ENCODE results near the gene DDX42.

Gene DDX42

DNA sequence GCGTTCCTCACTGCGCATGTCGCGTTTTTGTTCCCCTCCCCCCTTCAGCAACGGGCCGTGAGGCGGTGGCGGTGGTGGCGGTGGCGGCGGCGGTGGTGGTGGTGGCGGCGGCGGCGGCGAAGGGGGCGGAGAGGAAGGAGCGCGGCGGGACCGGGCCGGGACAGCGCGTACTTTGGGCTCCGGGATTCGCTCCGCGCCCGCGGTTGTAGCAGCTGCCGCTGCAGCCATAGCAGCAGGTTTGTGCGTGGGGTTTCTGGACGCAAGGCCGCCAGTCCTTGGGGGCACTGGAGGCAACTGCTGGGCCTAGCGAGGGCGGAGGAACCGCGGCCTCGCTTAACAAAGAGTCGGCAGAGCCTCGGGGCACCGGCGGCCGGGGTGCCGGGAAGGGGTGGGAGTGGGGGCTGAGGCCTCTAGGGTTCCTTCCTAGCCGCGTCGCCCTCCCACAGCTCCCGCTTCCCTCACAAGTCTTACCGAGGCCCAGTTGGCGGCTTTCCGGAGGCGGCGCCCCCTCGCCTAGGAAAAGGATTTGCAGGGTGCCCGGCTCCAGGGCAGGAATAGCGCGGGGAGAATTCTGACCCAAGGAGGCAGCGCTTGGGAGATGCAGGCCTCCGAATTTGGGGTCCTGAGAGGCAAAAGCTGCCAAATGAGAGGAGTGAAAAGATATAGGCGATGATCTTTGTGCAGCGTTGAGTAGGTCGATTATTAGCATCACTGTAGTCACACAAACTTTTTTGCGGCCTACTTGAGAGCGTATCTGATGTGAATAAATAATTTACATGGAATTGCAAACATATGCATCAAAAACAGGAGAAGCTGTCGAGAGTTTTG lies at the start of gene DDX42:
Gene DDX42, plus strand, starts transcription at position 30 of the 828 bp plus-strand sequence. CDS start 12,880 bp downstream, outside the sequence.
- peak; percentile 94 for DNase-seq (ENCODE audit: low spot score)
- Histone ChIP-seq H3K27ac (peak within 1 kb of the TSS; percentile 86 to 99), H3K4me3 (peak within 1 kb of the TSS; percentile 98)
- TF ChIP-seq, protein P1, sequence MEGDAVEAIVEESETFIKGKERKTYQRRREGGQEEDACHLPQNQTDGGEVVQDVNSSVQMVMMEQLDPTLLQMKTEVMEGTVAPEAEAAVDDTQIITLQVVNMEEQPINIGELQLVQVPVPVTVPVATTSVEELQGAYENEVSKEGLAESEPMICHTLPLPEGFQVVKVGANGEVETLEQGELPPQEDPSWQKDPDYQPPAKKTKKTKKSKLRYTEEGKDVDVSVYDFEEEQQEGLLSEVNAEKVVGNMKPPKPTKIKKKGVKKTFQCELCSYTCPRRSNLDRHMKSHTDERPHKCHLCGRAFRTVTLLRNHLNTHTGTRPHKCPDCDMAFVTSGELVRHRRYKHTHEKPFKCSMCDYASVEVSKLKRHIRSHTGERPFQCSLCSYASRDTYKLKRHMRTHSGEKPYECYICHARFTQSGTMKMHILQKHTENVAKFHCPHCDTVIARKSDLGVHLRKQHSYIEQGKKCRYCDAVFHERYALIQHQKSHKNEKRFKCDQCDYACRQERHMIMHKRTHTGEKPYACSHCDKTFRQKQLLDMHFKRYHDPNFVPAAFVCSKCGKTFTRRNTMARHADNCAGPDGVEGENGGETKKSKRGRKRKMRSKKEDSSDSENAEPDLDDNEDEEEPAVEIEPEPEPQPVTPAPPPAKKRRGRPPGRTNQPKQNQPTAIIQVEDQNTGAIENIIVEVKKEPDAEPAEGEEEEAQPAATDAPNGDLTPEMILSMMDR (IDR thresholded peaks at IDR 0.05), result no peak

GRCh38 chr17:63735691-63736090 lies 38.3 kb upstream of the DDX42 start:
- TF ChIP-seq, protein P1 (IDR thresholded peaks at IDR 0.05), result no peak
- no peak for DNase-seq (ENCODE audit: low spot score)
- Histone ChIP-seq H3K27ac (no peak overlapping the region), H3K4me3 (no peak overlapping the region)

- Histone ChIP-seq H3K27ac (peak overlapping the region; percentile 95), H3K4me3 (peak overlapping the region; percentile 93)
- DNase-seq (ENCODE audit: low spot score), result no peak
- TF ChIP-seq, protein P1 (IDR thresholded peaks at IDR 0.05), result no peak
Observed at GRCh38 chr17:63740464-63741142, 33.4 kb upstream of the DDX42 start.

GRCh38 chr17:63741143-63741407 lies 32.9 kb upstream of the DDX42 start:
- peak overlapping the region; percentile 95 for H3K27ac ChIP-seq
- no peak for DNase-seq (ENCODE audit: low spot score)
- TF ChIP-seq, protein P1 (IDR thresholded peaks at IDR 0.05), result no peak
- peak overlapping the region; percentile 93 for H3K4me3 ChIP-seq

DNA sequence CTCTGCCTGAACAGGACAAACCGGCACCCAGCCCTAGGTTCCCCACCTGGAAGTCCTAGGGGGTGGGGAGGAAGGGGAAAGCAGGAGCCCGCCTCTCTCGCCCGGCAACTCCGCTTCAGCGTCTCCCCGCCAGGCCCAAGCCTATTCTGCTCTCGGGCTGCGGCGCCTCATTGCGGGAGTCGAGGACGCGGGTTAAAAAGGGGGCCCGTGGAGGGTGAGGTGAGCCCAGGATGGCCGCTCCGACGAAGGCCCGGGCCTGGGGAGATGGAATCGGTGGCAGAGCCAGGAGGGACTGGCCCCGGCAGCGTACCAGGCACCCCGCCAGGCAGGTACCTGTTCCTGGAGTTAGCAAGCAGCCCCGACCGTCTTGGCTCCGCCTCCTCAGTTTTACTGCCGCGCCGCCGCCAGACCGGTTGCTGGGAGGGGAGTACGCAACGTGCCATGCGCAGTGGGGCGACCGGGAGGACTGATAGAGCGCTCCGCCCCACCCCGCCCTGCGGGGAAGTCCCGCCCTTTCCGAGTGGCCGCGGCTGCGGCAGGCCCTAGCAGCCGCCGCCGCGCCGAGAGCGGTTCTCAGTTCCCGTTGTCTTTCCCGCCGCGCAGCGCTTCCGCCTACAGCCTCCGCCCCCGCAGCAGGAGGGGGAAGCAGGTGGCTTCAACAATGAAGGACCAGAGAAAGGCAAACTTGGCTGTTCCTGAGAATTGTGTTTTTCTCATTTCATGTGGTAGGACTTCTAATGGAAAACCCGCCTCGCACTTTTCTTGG lies 32.4 kb upstream of the DDX42 start, which contains the start of gene STRADA:
Gene STRADA, minus strand, starts transcription at position 392 of the 766 bp plus-strand sequence. CDS start 13,430 bp downstream, outside the sequence.
- peak within 1 kb of the TSS; percentile 95 for H3K27ac ChIP-seq
- H3K4me3 ChIP-seq, result peak within 1 kb of the TSS; percentile 93
- TF ChIP-seq, protein P1 (IDR thresholded peaks at IDR 0.05), result no peak
- peak; percentile 98 for DNase-seq (ENCODE audit: low spot score)

DNA sequence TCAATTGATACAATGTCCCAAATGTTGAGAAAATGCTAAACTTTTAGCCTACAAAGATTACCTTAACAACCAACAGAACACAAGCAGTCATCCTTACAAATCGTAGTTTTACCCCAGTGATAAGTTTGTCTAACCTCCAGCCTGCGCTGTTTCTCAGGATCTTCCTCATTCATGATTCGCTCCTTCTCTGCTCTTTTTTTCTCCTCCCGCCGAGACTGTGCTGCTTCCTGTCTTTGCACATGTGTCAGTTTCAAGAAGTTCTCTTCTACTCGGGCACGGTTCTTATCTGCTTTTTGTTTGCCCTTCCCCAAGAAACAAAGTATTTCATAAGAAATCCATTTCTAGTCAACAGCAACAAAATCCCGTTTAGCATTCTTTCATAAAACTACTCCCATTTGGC lies 22.2 kb upstream of the DDX42 start:
- TF ChIP-seq, protein P1 (IDR thresholded peaks at IDR 0.05), result no peak
- Histone ChIP-seq H3K27ac (no peak overlapping the region), H3K4me3 (no peak overlapping the region)
- no peak for DNase-seq (ENCODE audit: low spot score)

Data from coronary artery (tissue), 2 donors.